AG09319 (cell line): Measurements from ENCODE around the gene HOMEZ.

Source experiments
- DNase-seq: peaks from one replicate; pipeline ENCODE4 v3.0.0-alpha.2; 2010; ENCODE audit warnings: low read depth; ENCODE audit errors: extremely low read depth
- CTCF ChIP-seq: IDR thresholded peaks from 2 replicates; pipeline ENCODE4 v1.5.1; 2011; ENCODE audit warnings: low read depth, mild to moderate bottlenecking, inconsistent platforms, low read length, moderate library complexity

The HOMEZ gene

DNA sequence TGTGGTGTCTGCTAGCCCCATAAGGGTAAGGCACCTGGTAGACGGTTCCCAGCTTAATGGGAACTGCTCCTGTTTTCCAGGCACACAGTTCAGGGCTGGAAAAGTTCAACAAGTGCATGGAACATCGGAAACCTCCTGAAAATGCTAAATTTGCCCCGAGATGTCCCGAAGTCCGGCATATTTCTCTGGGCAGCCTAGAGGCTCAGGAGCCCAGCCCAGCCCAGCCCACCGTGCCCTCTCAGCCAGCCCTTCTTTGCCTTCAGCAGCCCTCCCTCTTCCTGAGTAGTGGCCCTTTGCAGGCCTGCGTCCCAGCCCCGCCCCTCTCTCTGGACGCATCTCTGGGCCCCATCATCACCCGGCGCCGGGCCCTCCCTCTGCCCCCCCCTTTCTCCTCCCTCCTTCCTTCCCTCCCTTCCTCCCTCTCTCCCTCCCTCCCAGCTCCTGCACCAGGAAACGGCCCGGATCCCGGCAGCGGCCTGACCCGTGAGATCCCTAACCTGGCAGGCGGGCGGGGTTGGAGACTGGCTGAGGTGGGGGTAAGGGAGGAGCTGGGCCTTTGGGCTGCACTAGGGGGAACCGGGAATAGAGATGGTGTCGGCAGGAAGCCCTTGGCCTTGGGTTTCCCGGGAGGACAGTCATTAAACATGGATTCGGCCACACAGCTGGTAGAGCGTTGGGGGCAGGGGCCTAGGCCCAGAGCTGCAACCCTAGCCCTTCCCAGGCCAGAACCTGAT lies 20.6 kb upstream of the HOMEZ start, which contains the start of gene BCL2L2:
TSS of gene BCL2L2 (plus strand) at position 422 of the 734 bp plus-strand sequence. CDS start 935 bp downstream, outside the sequence.
- peak; percentile 68 for DNase-seq
- TF ChIP-seq CTCF: no peak

GRCh38 chr14:23302290-23303225 lies 16.6 kb upstream of the HOMEZ start, which contains the start of gene PPP1R3E:
Gene PPP1R3E, minus strand, starts transcription at chr14:23302859. Its CDS starts 283 bp downstream, at chr14:23302576.
- TF ChIP-seq CTCF: no peak
- no peak for DNase-seq

GRCh38 chr14:23301969-23302289 lies 16.0 kb upstream of the HOMEZ start:
- DNase-seq: no peak
- no peak for TF ChIP-seq CTCF

GRCh38 chr14:23301288-23301968 lies 15.5 kb upstream of the HOMEZ start:
- TF ChIP-seq CTCF: peak; percentile 60

GRCh38 chr14:23300687-23301223 lies 14.8 kb upstream of the HOMEZ start:
- no peak for TF ChIP-seq CTCF
- no peak for DNase-seq

More at GRCh38 chr14:23301288-23301968, 15.5 kb upstream of the HOMEZ start:
- DNase-seq: peak; percentile 97

- DNase-seq: no peak
- TF ChIP-seq CTCF: no peak
Observed at GRCh38 chr14:23299986-23300686, 14.2 kb upstream of the HOMEZ start.
